ENCODE results near the gene PIP4K2A.
A peak's percentile ranks its signal among the peaks of the same experiment; 100 is the strongest.

The PIP4K2A gene

DNA sequence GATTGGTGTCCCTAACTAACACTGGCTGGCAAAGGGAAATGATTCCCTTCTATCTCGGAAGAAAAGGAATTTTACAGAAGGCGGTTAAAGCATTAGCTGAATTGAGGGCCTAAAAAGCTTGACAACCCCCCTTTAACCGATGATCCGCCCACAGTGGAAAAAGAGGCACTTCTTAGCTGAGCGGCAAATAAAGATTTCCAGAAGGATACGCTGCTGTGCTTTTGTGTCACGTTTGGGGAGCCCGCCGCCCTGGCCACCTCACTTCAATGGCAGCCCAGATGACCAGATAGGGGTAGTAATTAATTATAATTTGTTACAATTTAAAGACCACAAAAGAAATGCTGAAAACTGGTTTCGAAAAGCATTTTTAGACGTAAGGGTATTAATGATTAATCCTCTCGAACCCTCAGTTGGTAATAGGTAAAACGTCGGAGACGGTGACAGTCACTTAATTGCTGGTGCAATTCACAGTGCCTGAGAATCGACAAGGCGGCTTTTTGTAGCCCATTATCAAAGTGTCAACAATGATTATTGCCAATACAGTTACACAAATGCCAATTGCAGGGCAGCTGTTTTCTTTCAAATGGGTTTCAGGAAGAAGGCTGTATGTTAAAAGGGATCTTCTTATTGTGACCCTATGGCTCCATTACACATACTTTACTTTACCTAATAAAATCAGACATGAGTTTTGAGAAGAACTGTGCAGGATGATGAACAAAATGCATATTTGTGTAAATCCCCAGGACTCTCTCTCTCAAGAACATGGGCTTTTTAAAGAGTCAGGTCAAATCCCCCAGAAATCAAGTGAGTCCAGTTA is 154.1 kb downstream of the PIP4K2A start:
- DNase-seq (ENCODE audit: low read depth in 1 of 2, low spot score in 1 of 2), result no peak

DNA sequence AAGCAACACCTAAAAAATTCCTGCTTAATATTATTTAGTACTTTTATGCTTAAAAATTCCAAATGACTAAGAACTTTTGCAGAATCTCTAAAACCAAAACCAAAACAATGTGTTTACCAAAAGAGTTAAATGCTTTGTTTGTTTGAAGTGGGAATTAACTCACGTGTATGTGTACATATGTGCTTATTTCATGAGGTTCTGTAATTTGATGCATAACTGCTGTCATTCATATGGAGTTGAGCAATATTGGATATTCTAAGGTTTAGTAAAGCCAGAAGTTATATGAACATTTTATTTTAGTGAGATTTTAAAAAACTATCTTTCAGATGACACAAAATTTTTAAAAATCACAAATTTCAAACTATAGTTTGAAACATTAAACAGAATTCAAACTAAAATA is 157.1 kb downstream of the PIP4K2A start:
- no peak for DNase-seq (ENCODE audit: low read depth in 1 of 2, low spot score in 1 of 2)

DNA sequence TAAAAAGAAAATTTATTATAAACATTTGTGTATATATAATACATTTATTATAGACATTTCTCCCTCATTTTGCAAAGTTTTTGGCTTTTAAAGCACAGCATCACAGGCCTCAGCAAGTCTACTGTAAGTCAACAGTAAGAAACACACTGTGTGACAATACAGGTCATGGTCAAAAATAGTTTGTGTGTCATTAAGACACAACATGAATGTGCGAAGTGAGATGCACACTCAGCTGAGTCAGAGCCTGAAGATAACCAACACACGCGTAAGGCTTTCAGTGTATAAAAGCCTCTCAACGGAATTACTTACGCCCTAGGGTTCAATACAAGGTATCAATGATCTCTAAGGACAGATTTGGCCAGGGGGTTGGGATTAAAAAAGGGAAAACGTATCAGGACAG is 157.6 kb downstream of the PIP4K2A start:
- no peak for DNase-seq (ENCODE audit: low read depth in 1 of 2, low spot score in 1 of 2)

DNA sequence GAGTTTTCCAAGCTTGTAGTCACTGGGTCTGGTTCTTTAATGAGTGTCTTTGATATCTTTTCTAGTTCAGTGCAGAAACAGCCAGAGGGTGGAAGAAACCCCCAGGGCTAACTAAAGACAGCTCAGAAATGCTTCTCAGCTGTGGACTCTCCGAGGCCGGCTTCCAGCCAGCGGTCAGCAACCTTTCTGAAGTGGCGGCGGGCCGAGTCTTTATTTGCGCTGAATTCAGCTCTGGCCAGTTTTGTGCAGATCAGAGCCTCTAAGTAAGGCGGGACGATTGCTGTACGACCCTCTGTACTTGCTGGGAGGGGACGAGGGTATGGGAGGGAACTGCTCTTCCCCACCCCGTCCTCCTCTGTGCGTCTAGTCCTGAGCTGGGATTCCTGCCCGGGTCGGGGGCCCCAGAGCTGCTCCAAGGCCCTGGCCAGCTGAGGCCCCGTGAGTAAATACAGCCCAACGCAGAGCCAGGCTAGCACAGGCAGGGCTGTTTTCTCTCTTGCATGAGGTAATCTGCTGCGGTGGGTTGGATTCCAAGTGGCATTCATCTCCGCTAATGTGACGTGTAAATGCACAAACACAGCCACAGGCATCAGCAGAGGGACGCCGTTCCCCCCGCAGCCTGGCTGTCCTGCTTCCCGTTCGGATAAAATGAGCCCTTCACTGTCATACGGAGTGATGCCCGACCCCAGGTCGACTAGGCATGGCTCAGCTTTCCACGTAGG is 159.8 kb downstream of the PIP4K2A start:
- no peak for DNase-seq (ENCODE audit: low read depth in 1 of 2, low spot score in 1 of 2)

DNA sequence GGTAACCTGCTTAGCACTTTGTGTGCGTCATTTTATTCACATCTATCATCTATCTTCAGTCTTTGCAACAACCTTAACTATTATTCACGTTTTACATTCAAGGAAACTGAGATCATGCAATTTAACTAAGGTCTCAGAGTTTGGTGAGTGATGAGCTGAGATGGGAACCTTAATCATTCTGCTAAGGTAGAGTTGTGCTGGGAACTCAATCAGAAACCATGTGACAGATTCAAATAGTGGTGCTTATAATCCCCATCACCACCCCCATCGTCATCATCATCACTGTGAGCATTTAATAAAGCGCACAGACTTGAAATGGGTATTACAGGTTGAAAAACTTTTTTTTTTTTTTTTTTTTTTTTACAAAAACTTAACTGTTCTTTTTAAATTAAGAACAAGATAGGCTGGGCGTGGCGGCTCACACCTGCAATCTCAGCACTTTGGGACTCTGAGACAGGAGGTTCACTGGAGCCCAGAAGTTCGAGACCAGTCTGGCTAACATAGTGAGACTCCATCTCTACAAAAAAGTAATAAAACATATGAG is 160.9 kb downstream of the PIP4K2A start:
- DNase-seq (ENCODE audit: low read depth in 1 of 2, low spot score in 1 of 2), result no peak

DNA sequence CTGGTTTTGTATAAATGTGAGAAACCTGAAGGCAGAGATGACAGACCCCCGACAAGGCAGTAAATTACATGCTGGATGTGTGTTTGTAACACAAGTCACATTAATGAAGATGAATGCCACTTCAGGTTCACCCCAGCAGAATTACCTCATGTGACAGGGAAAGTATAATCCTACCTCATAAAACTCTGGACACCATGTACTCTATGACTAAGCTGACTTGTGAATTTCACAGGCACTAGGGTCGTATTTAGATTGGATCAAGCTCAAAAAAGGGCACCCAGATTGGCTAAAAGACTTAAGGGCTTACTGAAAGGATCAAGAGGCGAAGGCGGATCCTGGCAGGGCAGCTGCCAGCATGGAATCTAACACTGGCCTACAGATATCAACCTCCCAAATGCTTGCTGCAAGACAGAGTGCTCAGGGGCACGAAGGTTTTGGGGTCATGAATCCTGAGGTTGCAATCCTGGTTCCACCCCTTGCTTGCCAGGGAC is 161.4 kb downstream of the PIP4K2A start:
- DNase-seq (ENCODE audit: low read depth in 1 of 2, low spot score in 1 of 2), result no peak

DNA sequence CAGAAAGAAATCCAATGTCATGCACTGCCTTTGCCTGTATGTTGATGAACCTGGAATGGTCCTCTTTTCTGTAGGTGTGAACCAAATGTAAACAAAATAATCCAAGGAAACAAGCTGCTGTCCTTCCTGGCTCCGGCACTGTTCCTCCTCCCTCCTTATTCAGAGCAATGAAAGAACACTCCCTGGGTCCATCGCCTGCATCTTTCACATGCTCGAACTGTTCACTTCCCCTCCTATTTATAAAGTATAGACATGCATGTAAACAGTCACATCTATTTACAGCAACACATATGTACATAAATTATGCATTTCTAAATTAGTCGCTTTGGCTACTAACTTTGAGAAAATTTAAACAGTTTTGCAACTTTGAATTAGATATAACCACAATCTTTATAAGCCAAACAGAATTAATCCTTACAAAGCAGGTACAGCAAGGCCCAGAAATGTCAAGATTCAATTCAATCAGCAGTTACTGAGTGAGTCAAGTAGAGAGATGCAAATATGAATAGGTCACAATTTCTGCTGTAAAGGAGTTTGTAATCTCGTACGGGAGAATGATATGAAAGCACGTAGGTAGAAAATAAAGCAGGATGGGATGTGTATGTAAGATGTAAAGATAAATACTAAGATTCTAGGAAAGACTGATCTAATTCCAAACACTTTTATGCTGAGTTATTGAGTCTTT is 162.6 kb downstream of the PIP4K2A start:
- no peak for DNase-seq (ENCODE audit: low read depth in 1 of 2, low spot score in 1 of 2)

DNA sequence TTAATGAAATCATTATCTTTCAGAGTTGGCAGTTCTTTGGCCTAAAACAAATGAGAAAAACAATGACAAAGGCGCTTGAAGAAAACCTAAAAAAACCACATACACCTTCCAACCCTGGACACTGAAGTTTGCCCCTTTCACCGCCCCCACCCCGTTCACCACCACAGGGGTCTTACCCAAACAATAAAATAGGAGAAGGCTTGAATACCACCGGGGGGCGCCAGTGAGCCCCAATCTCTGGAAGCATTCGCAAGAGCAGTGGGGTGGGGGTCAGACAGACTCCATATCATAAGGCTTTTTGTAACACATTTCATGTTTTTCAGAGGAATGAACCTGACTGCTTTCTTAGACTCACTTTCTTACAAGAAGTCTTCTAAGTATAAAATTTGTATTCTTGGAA is 163.6 kb downstream of the PIP4K2A start:
- DNase-seq (ENCODE audit: low read depth in 1 of 2, low spot score in 1 of 2), result peak; percentile 37 to 56

DNA sequence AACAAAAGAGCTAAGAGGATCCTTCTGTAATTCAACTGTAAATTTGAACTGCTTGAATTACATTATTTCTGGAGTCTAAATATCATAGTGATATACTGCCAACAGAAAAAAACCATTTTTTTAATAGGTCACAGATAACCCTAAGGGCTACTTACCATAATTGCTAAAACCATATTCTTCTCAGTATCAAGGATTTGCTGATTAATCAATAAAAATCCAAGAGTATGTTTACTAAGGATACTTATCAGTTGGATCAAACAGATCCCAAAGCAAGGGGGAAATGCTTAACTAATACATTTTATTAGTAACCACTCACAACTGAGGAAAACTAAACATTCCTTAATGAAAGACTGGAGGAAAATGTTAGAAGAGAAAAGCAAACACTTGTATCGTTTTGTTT is 166.0 kb downstream of the PIP4K2A start:
- DNase-seq (ENCODE audit: low read depth in 1 of 2, low spot score in 1 of 2), result no peak

DNA sequence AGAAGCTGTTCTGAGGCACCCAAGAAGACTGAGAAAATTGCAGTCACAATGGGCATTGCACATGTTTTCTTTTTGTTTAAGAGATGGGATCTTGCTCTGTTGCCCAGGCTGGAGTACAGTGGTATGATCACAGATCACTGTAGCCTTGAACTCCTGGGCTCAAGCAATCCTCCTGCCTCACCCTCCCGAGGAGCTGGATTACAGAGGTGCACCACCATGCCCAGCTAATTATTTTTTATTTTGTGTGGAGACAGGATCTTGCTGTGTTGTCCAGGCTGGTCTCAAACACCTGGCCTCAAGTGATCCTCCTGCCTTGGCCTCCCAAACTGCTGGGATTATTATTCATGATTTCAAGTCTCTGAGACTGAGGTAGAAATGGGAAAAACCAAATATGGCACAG is 168.7 kb downstream of the PIP4K2A start:
- no peak for DNase-seq (ENCODE audit: low read depth in 1 of 2, low spot score in 1 of 2)

DNA sequence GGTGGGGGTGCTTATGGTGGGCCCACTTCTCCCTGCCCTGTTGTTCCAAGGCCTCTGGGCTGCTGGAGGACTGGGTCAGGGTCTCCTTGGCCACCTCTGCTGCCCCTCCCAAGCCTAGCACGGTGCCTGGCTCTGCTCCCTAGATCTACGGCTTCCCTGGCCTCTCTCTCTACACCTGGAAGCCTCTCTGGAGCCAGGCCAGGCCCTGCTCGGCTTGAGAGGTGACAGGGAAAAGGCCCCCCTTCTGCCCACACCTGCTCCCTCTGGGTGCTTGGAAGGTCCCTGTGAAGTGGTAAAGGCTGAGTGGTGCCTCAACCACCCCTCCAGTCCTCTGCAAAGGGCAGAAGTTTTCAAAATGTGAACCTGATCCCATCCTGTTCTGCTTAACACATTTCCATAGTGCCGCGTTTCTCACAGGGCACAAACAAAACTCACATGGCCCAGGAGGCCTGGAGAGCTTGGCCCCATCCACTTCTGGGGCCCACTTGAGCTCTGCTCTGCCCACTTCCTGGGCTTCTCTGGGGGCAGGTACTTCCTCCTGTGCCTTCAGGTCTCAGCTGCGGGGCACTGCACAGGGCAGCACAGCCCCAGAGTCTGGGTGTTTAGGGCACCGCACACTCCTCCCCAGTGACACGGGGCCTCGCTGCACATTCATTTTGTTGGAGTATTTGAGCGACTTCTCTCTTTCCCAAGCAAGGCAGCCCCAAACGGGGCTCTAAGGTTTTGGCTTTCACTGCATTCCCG is 169.9 kb downstream of the PIP4K2A start:
- no peak for DNase-seq (ENCODE audit: low read depth in 1 of 2, low spot score in 1 of 2)

DNA sequence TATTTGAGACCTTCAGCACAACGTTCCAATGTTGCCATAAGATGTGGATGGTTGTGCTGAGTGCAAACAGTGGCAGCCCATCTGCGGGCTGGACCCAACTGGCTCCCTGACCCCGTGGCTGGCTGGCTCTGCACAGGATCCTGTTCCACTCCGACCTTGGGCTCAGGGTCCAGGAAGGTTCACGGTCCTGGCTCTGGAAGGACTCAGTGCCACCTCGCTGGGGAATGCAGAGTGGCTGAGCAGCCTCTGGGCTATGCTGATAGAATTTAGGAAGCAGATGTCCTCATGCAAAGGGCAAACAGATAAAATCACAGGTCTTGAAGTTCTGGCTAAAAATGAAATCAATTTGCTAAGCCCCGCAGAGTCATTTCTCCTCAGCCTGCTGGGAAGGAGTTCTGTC is 171.6 kb downstream of the PIP4K2A start:
- DNase-seq (ENCODE audit: low read depth in 1 of 2, low spot score in 1 of 2), result no peak

DNA sequence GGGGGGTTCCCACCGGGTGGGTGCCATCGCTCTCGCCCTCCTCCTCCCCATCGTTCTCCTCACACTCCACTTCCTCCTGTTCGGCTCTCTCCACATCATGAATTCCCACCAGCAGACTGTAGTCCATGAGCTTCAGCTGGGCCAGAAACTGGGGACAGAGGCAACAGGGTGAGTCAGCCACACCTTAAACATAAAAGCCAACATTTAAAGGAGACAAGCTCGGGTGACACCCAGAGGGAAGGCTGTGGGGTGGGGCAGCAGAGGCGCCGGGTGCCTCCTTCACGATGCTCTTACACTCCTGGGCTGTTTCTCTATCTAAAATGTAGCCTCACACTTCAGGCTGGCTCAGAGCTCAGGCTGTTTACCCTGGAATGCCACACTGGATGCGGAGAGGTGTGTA is 172.5 kb downstream of the PIP4K2A start:
- DNase-seq (ENCODE audit: low read depth in 1 of 2, low spot score in 1 of 2), result no peak

DNA sequence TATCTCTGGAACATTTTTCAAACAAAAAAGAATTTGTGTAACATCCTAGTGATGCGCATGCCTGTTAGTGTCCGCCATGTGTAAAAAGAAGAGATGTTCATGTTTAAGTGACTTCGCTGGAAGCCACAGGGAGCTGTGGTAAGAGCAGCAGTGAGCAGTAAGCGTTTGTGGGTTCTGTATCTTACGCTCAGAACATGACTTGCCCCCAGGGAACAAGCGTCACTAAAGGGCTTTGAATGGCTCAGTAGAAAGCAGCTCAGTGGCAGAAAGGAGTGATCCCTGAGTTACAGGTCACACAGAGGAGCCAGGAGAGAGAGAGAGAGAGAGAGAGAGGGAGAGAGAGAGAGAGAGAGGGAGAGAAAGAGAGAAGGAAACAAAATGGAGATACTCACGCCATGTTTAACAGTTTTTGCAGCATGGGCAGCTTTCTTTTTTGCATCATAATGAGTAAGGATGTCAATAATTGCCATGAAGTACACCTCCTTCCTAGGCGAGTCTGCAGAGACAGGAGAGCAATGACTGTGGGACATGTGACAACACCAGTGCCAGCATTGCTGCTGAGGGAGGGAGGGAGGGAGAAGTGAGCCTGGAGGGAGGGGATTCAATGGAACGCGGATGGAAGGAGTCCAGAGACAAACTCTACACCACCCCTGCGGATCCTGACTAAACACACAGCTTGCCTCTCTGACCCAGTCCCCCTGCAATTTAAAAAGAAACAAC is 174.6 kb downstream of the PIP4K2A start:
- DNase-seq (ENCODE audit: low read depth in 1 of 2, low spot score in 1 of 2), result no peak

DNA sequence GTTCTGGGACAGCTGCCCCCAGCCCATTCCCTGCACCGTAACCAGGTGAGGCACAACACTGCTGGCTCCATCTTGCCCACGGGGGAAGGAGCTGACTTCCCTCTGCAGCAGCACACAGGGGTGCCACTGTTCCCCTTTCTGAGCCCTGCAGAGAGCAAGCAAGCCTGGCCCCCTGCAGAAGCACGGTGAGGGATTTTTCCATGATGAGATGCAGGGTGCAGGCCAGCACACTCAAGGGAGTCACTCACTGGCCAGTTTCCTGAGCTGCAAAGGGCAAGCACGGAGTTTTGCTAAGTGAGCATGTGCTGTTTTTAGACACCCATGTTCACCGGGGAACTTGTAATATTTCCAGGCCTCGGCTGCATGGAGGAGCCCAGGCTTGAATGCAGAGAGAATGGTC is 176.6 kb downstream of the PIP4K2A start:
- no peak for DNase-seq (ENCODE audit: low read depth in 1 of 2, low spot score in 1 of 2)

DNA sequence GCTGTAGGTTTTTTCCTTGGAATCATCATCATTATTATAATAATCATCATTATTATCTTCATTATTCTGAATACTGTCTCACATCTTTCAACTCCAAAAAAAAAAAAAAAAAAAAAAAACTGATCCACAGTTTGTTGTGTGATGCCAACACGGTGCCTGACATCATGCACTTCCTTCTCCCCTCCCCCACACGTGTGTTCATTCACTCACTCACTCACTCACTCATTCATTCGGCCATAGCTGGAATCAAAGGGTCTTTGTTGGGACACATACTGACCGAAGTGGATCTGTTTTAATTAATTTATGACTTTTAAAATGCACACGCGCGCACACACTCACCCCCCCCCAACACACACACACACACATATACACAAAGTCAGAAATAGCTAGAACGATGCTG is 177.8 kb downstream of the PIP4K2A start:
- DNase-seq (ENCODE audit: low read depth in 1 of 2, low spot score in 1 of 2), result no peak

DNA sequence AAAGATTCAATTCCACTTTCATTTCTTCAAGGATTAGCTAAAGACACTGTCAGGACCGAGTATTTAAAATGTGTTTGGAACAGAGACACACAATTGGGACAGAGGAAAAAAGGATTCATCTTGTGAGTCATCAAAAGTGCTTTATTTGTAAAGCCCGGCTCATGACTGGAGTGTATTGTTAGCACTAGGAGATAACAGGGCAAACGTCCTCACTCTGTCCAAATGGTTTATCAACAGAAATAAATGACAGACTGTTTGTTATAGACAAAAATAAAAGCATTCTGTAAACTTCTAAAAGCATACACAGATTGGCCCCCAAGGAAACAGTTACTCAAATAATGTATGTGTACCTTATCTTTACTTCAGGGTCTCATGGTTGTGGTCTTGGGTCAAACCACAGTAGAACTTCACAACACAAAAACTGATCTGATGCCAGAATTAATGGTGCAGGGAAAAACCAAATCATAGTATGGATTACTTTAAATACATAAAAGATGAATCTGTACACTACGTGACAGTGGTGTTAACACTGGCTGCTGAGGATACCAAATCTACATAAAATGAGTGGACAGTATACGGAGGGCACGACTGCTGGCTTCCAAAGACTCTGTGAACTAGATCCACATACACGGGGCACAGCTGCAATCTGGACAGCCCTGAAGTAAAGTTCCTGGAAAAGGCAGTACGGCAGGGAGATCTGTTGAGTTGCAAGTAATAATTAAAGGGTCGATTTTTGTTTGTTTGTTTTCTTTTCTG is 179.4 kb downstream of the PIP4K2A start:
- DNase-seq (ENCODE audit: low read depth in 1 of 2, low spot score in 1 of 2), result no peak

DNA sequence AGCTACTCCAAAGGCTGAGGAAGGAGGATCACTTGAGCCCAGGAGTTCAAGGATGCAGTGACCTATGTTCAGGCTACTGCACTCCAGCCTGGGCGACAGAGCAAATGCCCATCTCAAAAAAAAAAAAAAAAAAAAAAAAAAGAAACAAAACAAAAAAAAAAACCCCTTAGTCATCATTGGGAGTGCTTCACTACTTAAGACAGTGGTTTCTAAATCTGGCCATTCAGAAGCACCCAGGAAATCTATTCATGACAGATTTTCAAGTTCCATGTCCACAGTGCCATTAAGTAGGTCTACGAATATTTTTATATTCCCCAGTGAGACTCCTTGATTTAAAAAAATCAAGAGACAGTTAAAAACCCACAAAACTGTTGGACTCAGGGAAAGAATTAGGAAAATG is 182.9 kb downstream of the PIP4K2A start:
- DNase-seq (ENCODE audit: low read depth in 1 of 2, low spot score in 1 of 2), result no peak

DNA sequence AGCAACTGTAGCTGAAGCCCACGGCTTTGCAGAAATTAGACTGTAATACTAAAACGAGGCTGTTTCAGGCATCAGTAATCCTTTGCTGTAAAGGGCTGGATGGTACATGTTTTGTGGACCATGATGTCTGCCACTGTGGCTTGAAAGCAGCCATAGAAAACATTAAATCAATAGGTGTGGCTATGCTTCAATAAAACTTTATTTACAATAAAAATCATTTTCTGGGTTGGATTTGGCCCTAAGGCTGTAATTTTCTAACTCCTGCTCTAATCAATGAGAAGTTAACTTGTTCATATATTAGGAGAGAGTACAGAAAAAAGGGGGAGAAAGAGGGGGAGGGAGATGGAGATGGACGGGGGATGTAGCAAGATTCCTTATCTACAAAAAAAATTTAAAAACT is 183.4 kb downstream of the PIP4K2A start:
- no peak for DNase-seq (ENCODE audit: low read depth in 1 of 2, low spot score in 1 of 2)

DNA sequence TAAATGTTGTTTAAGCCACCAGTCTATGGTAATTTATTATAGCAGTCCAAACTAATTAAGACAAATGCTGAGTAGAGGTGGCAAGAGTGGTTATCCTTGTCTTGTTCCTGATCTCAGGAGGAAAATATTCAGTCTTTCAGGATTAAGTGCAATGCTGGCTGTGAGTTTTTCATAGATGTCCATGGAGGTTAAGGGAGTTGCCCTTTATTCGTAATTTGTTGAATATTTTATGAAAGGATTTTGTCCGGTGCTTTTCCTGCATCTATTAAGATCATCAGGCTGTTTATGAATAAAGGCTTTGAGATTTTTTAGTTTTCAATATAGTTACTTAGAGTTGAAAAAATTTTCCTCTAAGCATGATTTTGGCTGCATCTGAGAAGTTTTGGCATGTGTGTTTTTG is 186.9 kb downstream of the PIP4K2A start:
- DNase-seq (ENCODE audit: low read depth in 1 of 2, low spot score in 1 of 2), result no peak

All from activated T-helper 1 cell treated with anti-CD3 and anti-CD28 coated beads, Interleukin-2, amount 50 U/mL, for 16 hours (primary cell).